ENCODE data around the gene CRIP1. TPM values are rescaled to one million over a fixed set of nuclear protein-coding genes. Genes with fewer than 3 reads are reported as not detected.

The CRIP1 gene
- total RNA-seq, 1 donor from 2014 or later: 185 TPM

- peaks cover 5% of the 10 kb centered on the region for H3K36me3 Mint-ChIP-seq (ENCODE audit: low read depth)
- H3K4me3 Mint-ChIP-seq (ENCODE audit: low read depth): peak overlapping the region; percentile 30
- H3K27ac Mint-ChIP-seq: no peak overlapping the region
- H3K4me1 Mint-ChIP-seq (ENCODE audit: low read depth): peaks cover 7% of the 10 kb centered on the region
- no peaks in the 10 kb centered on the region for H3K9me3 Mint-ChIP-seq
- no peak for DNase-seq (ENCODE audit: low spot score)
- intact Hi-C loops (cut with micrococcal nuclease): loop anchor here (2.0 kb wide), 1 partner anchor 15 kb away; the partner anchor contains the start of gene TEDC1
- peaks cover 31% of the 10 kb centered on the region for H3K27me3 Mint-ChIP-seq (ENCODE audit: low read depth)
Measured at GRCh38 chr14:105475269-105476096, 11.2 kb upstream of the CRIP1 start.

- no peak for DNase-seq (ENCODE audit: low spot score)
- peaks cover 5% of the 10 kb centered on the region for H3K36me3 Mint-ChIP-seq (ENCODE audit: low read depth)
- H3K27me3 Mint-ChIP-seq (ENCODE audit: low read depth): peaks cover 34% of the 10 kb centered on the region
- H3K4me1 Mint-ChIP-seq (ENCODE audit: low read depth): peaks cover 12% of the 10 kb centered on the region
- H3K4me3 Mint-ChIP-seq (ENCODE audit: low read depth): no peak overlapping the region
- intact Hi-C loops (cut with micrococcal nuclease): no loop called here
- no peak overlapping the region for H3K27ac Mint-ChIP-seq
- H3K9me3 Mint-ChIP-seq: no peaks in the 10 kb centered on the region
Measured at GRCh38 chr14:105476097-105476830, 10.4 kb upstream of the CRIP1 start.

GRCh38 chr14:105476831-105477659 is 9.6 kb upstream of the CRIP1 start:
- Mint-ChIP-seq H3K27ac (peak overlapping the region; percentile 46), H3K27me3 (ENCODE audit: low read depth) (peaks cover 34% of the 10 kb centered on the region), H3K9me3 (no peaks in the 10 kb centered on the region), H3K4me1 (ENCODE audit: low read depth) (peaks cover 15% of the 10 kb centered on the region), H3K4me3 (ENCODE audit: low read depth) (no peak overlapping the region), H3K36me3 (ENCODE audit: low read depth) (peaks cover 5% of the 10 kb centered on the region)
- intact Hi-C loops (cut with micrococcal nuclease): no loop called here
- no peak for DNase-seq (ENCODE audit: low spot score)

- peaks cover 5% of the 10 kb centered on the region for H3K36me3 Mint-ChIP-seq (ENCODE audit: low read depth)
- peaks cover 21% of the 10 kb centered on the region for H3K4me1 Mint-ChIP-seq (ENCODE audit: low read depth)
- peaks cover 34% of the 10 kb centered on the region for H3K27me3 Mint-ChIP-seq (ENCODE audit: low read depth)
- no peaks in the 10 kb centered on the region for H3K9me3 Mint-ChIP-seq
- H3K27ac Mint-ChIP-seq: no peak overlapping the region
- no peak overlapping the region for H3K4me3 Mint-ChIP-seq (ENCODE audit: low read depth)
- intact Hi-C loops (cut with micrococcal nuclease): no loop called here
- no peak for DNase-seq (ENCODE audit: low spot score)
Measured at GRCh38 chr14:105477660-105478397, 8.9 kb upstream of the CRIP1 start.

- peaks cover 5% of the 10 kb centered on the region for H3K36me3 Mint-ChIP-seq (ENCODE audit: low read depth)
- intact Hi-C loops (cut with micrococcal nuclease): no loop called here
- H3K27ac Mint-ChIP-seq: no peak overlapping the region
- H3K4me3 Mint-ChIP-seq (ENCODE audit: low read depth): no peak overlapping the region
- DNase-seq (ENCODE audit: low spot score): no peak
- peaks cover 34% of the 10 kb centered on the region for H3K27me3 Mint-ChIP-seq (ENCODE audit: low read depth)
- no peaks in the 10 kb centered on the region for H3K9me3 Mint-ChIP-seq
- peaks cover 21% of the 10 kb centered on the region for H3K4me1 Mint-ChIP-seq (ENCODE audit: low read depth)
Measured at GRCh38 chr14:105478398-105479251, 8.1 kb upstream of the CRIP1 start.

GRCh38 chr14:105479431-105480158 is 7.1 kb upstream of the CRIP1 start:
- no peak for DNase-seq (ENCODE audit: low spot score)
- H3K36me3 Mint-ChIP-seq (ENCODE audit: low read depth): peaks cover 5% of the 10 kb centered on the region
- H3K9me3 Mint-ChIP-seq: no peaks in the 10 kb centered on the region
- peaks cover 34% of the 10 kb centered on the region for H3K27me3 Mint-ChIP-seq (ENCODE audit: low read depth)
- H3K4me3 Mint-ChIP-seq (ENCODE audit: low read depth): no peak overlapping the region
- H3K4me1 Mint-ChIP-seq (ENCODE audit: low read depth): peaks cover 26% of the 10 kb centered on the region
- H3K27ac Mint-ChIP-seq: no peak overlapping the region
- intact Hi-C loops (cut with micrococcal nuclease): loop anchor here (2.0 to 10.0 kb wide), 3 partner anchors 49 to 685 kb away; partner anchors contain the start of gene AKT1

GRCh38 chr14:105480199-105480746 is 6.4 kb upstream of the CRIP1 start:
- peaks cover 27% of the 10 kb centered on the region for H3K4me1 Mint-ChIP-seq (ENCODE audit: low read depth)
- no peak for DNase-seq (ENCODE audit: low spot score)
- intact Hi-C loops (cut with micrococcal nuclease): loop anchor here (2.0 to 10.0 kb wide), 3 partner anchors 49 to 685 kb away; partner anchors contain the start of gene AKT1

GRCh38 chr14:105480807-105481801 is 5.6 kb upstream of the CRIP1 start:
- intact Hi-C loops (cut with micrococcal nuclease): loop anchor here (2.0 to 10.0 kb wide), 3 partner anchors 48 to 686 kb away; partner anchors contain the start of gene AKT1
- peaks cover 27% of the 10 kb centered on the region for H3K27me3 Mint-ChIP-seq (ENCODE audit: low read depth)
- peak; percentile 84 for DNase-seq (ENCODE audit: low spot score)
- peak overlapping the region; percentile 97 for H3K27ac Mint-ChIP-seq
- peaks cover 5% of the 10 kb centered on the region for H3K36me3 Mint-ChIP-seq (ENCODE audit: low read depth)
- peak overlapping the region; percentile 41 for H3K4me3 Mint-ChIP-seq (ENCODE audit: low read depth)
- peaks cover 27% of the 10 kb centered on the region for H3K4me1 Mint-ChIP-seq (ENCODE audit: low read depth)
- no peaks in the 10 kb centered on the region for H3K9me3 Mint-ChIP-seq

More at GRCh38 chr14:105480199-105480746, 6.4 kb upstream of the CRIP1 start:
- Mint-ChIP-seq H3K36me3 (ENCODE audit: low read depth) (peaks cover 5% of the 10 kb centered on the region), H3K4me3 (ENCODE audit: low read depth) (no peak overlapping the region), H3K9me3 (no peaks in the 10 kb centered on the region), H3K27ac (no peak overlapping the region), H3K27me3 (ENCODE audit: low read depth) (peaks cover 33% of the 10 kb centered on the region)

GRCh38 chr14:105481886-105482457 is 4.7 kb upstream of the CRIP1 start:
- H3K9me3 Mint-ChIP-seq: no peaks in the 10 kb centered on the region
- peak overlapping the region; percentile 60 for H3K4me3 Mint-ChIP-seq (ENCODE audit: low read depth)
- H3K36me3 Mint-ChIP-seq (ENCODE audit: low read depth): peaks cover 5% of the 10 kb centered on the region
- H3K27me3 Mint-ChIP-seq (ENCODE audit: low read depth): peaks cover 19% of the 10 kb centered on the region
- peak; percentile 93 for DNase-seq (ENCODE audit: low spot score)
- intact Hi-C loops (cut with micrococcal nuclease): loop anchor here (1.0 to 10.0 kb wide), 5 partner anchors 9 to 687 kb away; partner anchors contain the start of genes AKT1, GPR132 and TEDC1
- peak overlapping the region; percentile 97 for H3K27ac Mint-ChIP-seq
- peaks cover 27% of the 10 kb centered on the region for H3K4me1 Mint-ChIP-seq (ENCODE audit: low read depth)

All from activated T-helper 2 cell treated with anti-CD3 and anti-CD28 coated beads, Interferon-gamma antibody, Interleukin-2, Interleukin-4, amounts not matched to agents 10 μg/mL and 5 μg/mL and 100 μg/mL, durations not matched to agents 14 hours and 24 hours and 36 hours (primary cell).